PFSK-1 (cell line): ENCODE results near the gene NUP214.

ENCODE experiments used
- FOXP2 ChIP-seq: optimal IDR thresholded peaks from 2 replicates; pipeline ENCODE3; 2011; ENCODE audit warnings: borderline replicate concordance, control low read depth, inconsistent platforms; ENCODE audit not compliant: insufficient read depth; ENCODE audit errors: extremely low read length, extremely low read depth
- POLR2AphosphoS5 ChIP-seq: IDR thresholded peaks from 2 replicates; pipeline ENCODE4 v1.6.1; 2012; ENCODE audit warnings: low read depth, mild to moderate bottlenecking, control low read depth, low read length, moderate library complexity
- SIN3A ChIP-seq: IDR thresholded peaks from 2 replicates; pipeline ENCODE4 v1.6.1; 2012; ENCODE audit warnings: mild to moderate bottlenecking, low read length, moderate library complexity, borderline replicate concordance; ENCODE audit not compliant: insufficient read depth
- TAF1 ChIP-seq: IDR thresholded peaks from 2 replicates; pipeline ENCODE4 v1.6.1; 2012; ENCODE audit warnings: low read length, control low read depth, borderline replicate concordance; ENCODE audit not compliant: insufficient read depth
- TF ChIP-seq, protein P1 (sequence below), 2 experiments: IDR thresholded peaks; 2 replicates each; pipeline versions ENCODE4 v1.6.1 to v1.8.0; 2011 to 2012; ENCODE audit warnings: low read depth in 2 of 2, low read length in 2 of 2, control low read depth in 1 of 2, inconsistent platforms in 1 of 2, mild to moderate bottlenecking in 1 of 2, moderate library complexity in 1 of 2; ENCODE audit not compliant: insufficient read depth in 1 of 2

Gene NUP214

DNA sequence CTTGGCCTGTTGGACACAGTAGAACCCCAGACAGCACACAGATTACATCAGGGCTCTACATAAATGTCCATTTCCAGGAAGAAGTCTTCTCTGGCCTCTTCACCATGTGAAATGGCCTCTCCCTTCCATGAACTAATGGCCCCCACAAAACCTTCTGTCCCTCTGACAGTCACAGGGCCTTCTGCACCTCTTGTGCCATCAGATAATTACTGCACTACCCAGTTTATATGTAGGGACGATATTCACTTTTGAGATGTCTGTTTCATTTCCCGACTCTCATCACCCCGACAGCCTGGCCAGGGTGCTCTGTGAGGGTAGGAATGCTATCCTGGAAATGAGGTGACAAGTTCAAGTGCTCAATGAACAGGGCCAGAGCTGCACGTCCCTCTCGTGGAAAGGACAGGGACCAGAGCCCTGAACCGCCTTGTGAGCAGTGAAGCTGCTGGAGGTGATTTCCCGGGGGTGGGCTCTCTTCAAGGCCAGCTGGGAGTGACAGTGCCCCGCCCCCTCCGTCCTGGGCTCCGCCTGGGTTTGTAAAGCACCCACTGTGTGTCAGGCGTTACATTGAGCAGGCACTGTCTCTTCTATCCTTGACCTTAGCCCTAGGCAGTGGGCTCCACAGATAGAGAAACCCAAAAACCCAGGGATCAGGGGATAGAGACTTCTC lies 153.9 kb downstream of the NUP214 start:
- no peak for TF ChIP-seq FOXP2

DNA sequence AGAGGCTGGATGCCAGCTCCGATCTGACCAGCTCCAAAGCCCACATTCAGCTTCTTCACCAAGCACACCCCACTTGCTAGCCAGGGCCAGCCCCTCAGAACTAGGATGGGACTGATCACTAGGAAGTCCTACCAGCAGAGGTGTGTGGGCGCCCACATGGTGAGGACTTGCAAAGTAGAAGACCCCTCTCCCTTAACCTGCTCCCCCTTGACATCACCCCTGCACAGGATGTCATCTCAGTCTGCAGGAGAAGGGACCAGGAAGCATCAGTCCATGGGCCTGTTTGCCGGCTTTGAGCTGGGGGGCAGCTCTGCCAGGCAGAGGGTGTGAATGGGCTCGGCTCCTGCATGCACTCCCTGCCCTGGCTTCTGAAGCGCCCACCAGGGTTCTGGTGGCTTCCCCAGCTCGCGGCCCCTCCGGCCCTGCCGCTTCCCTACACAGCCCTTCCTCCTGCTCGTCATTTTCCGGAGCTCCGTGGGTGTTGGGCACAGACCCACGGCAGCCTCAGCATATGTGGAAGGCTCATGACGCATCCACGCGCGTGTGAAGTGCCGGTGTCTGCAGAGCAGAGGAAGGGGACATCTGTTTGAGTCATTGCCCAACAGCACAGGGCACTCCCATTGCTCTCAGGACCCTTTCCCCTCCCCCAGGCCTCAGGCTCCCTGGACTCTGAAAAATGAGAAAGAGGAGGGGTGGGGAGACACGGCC lies 154.6 kb downstream of the NUP214 start:
- TF ChIP-seq TAF1 (no peak), FOXP2 (no peak), POLR2AphosphoS5 (no peak), SIN3A (no peak)
- TF ChIP-seq, protein P1, sequence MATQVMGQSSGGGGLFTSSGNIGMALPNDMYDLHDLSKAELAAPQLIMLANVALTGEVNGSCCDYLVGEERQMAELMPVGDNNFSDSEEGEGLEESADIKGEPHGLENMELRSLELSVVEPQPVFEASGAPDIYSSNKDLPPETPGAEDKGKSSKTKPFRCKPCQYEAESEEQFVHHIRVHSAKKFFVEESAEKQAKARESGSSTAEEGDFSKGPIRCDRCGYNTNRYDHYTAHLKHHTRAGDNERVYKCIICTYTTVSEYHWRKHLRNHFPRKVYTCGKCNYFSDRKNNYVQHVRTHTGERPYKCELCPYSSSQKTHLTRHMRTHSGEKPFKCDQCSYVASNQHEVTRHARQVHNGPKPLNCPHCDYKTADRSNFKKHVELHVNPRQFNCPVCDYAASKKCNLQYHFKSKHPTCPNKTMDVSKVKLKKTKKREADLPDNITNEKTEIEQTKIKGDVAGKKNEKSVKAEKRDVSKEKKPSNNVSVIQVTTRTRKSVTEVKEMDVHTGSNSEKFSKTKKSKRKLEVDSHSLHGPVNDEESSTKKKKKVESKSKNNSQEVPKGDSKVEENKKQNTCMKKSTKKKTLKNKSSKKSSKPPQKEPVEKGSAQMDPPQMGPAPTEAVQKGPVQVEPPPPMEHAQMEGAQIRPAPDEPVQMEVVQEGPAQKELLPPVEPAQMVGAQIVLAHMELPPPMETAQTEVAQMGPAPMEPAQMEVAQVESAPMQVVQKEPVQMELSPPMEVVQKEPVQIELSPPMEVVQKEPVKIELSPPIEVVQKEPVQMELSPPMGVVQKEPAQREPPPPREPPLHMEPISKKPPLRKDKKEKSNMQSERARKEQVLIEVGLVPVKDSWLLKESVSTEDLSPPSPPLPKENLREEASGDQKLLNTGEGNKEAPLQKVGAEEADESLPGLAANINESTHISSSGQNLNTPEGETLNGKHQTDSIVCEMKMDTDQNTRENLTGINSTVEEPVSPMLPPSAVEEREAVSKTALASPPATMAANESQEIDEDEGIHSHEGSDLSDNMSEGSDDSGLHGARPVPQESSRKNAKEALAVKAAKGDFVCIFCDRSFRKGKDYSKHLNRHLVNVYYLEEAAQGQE (IDR thresholded peaks at IDR 0.05; ENCODE audit: insufficient read depth in 1 of 2, low read depth in 2 of 2, low read length in 2 of 2), result no peak

DNA sequence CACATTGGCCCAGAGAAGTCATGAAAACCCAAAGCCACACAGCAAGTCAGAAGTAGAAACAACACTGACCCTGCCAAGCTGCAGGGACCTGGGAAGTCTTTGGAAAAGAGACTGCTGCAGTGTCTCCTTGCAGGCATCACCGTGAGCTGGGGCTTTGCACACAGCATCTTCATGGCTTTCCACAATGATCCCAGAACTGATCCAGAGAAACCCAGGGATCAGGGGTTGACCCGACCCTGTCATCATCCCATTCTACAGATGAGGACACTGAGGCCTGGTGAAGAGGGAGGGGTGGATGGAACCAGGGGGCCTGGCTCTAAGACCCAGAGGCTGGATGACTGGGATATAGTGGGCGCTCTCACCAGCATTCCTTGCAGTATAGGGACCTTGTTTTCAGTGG lies 155.3 kb downstream of the NUP214 start:
- no peak for TF ChIP-seq POLR2AphosphoS5
- no peak for TF ChIP-seq SIN3A
- no peak for TF ChIP-seq TAF1
- TF ChIP-seq, protein P1 (IDR thresholded peaks at IDR 0.05; ENCODE audit: insufficient read depth in 1 of 2, low read depth in 2 of 2, low read length in 2 of 2), result no peak
- TF ChIP-seq FOXP2, result no peak

DNA sequence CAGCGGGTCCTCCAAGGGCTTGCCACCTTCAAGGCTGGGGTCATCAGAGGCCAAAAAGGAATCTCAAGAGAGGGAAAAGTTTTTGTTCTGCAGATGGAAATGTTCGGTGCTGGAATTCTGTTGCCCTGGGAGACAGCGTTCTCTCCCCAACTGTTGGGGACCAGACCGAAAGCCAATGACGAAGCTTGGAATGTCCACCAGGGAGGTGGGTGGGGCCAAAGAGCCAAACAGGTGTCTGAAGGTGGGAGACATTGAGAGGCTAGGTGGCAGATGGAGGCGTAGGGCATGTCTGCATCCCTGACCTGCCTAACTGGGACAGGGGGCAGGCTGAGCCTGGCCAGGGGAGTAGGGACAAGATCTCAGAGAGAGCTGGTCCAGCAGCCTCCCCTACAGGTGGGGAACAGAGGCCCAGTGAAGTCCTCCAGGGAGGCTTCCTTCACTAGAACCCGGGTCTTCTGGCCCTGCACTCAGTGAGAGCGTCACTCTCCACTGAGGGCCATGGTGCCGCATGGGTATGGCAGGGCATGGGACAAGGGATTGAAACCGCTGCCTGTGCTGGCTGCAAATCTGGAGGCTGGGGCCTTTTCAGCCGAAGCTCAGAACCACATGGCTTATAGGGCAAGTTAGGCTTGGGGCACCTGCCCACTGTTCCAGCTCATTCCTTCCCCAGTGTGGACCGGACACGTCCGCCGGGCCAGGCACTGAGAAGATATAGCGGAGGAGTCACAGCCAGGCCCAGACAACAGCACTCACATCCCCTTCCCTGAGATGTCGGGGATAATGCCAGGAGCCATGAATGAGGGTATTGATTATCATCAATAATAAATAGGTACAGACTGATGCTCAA lies 156.0 kb downstream of the NUP214 start:
- TF ChIP-seq, protein P1 (IDR thresholded peaks at IDR 0.05; ENCODE audit: insufficient read depth in 1 of 2, low read depth in 2 of 2, low read length in 2 of 2), result no peak
- TF ChIP-seq TAF1 (no peak), POLR2AphosphoS5 (no peak)

DNA sequence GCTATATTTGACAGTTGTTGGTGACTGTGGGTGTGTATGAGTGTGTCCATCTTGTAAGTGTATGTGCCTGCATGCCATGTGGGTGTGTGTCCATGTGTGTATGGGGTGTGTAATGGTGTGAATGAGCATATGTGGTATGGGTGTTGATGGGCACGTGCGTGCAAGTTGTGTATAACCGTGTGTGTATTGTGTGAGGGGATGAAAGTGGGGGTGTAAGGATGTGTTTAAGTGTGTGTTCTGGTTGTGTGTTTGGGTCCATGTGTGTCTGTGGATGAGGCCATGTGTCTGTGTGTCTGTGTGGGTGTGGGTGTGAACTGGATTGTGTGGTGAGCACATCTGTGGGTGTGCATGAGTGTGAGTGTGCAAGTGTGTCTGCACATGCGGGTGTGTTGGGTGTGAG lies 156.8 kb downstream of the NUP214 start:
- no peak for TF ChIP-seq SIN3A
- TF ChIP-seq, protein P1 (IDR thresholded peaks at IDR 0.05; ENCODE audit: insufficient read depth in 1 of 2, low read depth in 2 of 2, low read length in 2 of 2), result no peak
